Upper lobe of right lung (tissue), 1 donor: ENCODE measurements around the gene TGFBI. TPM values are rescaled to one million over a fixed set of nuclear protein-coding genes. Genes with fewer than 3 reads are reported as not detected.
A peak's percentile ranks its signal among the peaks of the same experiment; 100 is the strongest.

Experiments used
- ATAC-seq: fragments of 200-7000 bp; cut with Tn5 transposase; one replicate; pipeline ENCODE4 v1.9.1; 2020; ENCODE audit warnings: mild to moderate bottlenecking, moderate library complexity
- DNase-seq: peaks from one replicate; pipeline ENCODE4 v3.0.0-alpha.2; 2020
- H3K27ac ChIP-seq: fragments of 200-600 bp; one replicate; pipeline ENCODE4 v1.8.0; 2022
- H3K27me3 ChIP-seq: fragments of 200-600 bp; one replicate; pipeline ENCODE4 v1.8.0; 2022; ENCODE audit warnings: mild to moderate bottlenecking
- H3K36me3 ChIP-seq: fragments of 200-600 bp; one replicate; pipeline ENCODE4 v1.8.0; 2022
- H3K4me1 ChIP-seq: fragments of 200-600 bp; one replicate; pipeline ENCODE4 v1.8.0; 2022
- H3K4me3 ChIP-seq: fragments of 200-600 bp; one replicate; pipeline ENCODE4 v1.8.0; 2022; ENCODE audit warnings: mild to moderate bottlenecking
- H3K9me3 ChIP-seq: fragments of 200-600 bp; one replicate; pipeline ENCODE4 v1.8.0; 2022
- intact Hi-C: fragments of 100-400 bp; cut with DNase I; formaldehyde crosslinking; loops from one replicate; pipeline ENCODE4 v1.11.0; 2022
- total RNA-seq: library from RNA; stranded (reverse); fragmentation: NEBNext Ultra II Directional; extraction: Animal tissue kit (Norgen Biotek cat#: 25700); gene quantifications from one replicate; pipeline ENCODE4 v1.2.1, GENCODE V29; 2021
- TF ChIP-seq, protein P1 (sequence below): fragments of 200-600 bp; IDR thresholded peaks from one replicate; pipeline ENCODE4 v1.8.0; 2022; ENCODE audit warnings: antibody characterized with exemption
- donor health status: DM: no; HTN: yes; CAD: no; lungs with severe emphysema.

The TGFBI gene
- total RNA-seq, 1 donor from 2014 or later: 96.7 TPM

DNA sequence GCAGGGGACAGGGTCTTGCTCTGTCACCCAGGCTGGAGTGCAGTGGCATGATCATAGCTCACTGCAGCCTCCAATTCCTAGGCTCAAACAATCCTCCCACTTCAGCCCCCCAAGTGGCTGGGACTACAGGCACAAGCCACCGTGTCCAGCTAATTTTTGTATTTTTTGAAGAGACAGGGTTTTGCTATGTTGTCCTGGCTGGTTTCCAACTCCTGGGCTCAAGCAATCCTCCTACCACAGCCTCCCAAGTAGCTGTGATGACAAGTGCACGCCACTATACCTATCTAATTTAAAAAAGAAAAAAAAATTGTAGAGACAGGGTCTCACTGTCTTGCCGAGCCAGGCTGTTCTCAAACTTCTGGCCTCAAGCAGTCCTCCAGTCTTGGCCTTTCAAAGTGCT is 42.4 kb upstream of the TGFBI start:
- H3K27me3 ChIP-seq: no peaks in the 10 kb centered on the region
- H3K4me1 ChIP-seq: no peaks in the 10 kb centered on the region
- intact Hi-C loops: no loop called here
- ATAC-seq: no peak
- no peak for DNase-seq
- no peaks in the 10 kb centered on the region for H3K36me3 ChIP-seq
- no peak overlapping the region for H3K27ac ChIP-seq
- TF ChIP-seq, protein P1, sequence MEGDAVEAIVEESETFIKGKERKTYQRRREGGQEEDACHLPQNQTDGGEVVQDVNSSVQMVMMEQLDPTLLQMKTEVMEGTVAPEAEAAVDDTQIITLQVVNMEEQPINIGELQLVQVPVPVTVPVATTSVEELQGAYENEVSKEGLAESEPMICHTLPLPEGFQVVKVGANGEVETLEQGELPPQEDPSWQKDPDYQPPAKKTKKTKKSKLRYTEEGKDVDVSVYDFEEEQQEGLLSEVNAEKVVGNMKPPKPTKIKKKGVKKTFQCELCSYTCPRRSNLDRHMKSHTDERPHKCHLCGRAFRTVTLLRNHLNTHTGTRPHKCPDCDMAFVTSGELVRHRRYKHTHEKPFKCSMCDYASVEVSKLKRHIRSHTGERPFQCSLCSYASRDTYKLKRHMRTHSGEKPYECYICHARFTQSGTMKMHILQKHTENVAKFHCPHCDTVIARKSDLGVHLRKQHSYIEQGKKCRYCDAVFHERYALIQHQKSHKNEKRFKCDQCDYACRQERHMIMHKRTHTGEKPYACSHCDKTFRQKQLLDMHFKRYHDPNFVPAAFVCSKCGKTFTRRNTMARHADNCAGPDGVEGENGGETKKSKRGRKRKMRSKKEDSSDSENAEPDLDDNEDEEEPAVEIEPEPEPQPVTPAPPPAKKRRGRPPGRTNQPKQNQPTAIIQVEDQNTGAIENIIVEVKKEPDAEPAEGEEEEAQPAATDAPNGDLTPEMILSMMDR: no peak
- H3K9me3 ChIP-seq: no peaks in the 10 kb centered on the region
- H3K4me3 ChIP-seq: no peak overlapping the region

DNA sequence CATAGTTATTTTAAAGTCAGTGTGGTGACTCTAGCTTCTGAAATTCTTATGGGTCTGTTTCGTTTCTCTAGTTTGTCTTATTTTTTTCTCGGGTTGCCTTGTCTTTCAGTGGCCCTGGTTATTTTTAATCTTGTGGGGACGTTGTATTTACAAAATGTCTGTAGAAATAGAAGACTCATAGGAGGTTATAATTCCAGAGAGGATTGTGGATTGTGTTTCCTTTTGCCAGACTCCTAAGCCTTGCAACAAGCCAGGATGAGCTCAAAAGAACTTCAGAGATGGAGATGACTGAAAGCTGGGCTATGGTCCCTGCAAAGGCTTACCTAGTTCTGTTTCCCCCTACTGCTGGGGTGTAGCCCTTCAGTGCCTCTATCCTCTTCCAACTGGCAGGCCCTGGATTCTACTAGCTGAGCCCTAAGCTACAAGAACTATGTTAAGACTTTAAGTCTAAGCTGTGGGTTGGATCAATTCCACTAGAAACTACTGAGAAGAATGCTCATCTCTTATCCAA is 41.8 kb upstream of the TGFBI start:
- no peaks in the 10 kb centered on the region for H3K36me3 ChIP-seq
- ATAC-seq (no peak), DNase-seq (no peak)
- intact Hi-C loops: no loop called here
- no peak overlapping the region for H3K4me3 ChIP-seq
- TF ChIP-seq, protein P1: no peak
- no peaks in the 10 kb centered on the region for H3K9me3 ChIP-seq
- H3K27ac ChIP-seq: no peak overlapping the region
- H3K27me3 ChIP-seq: no peaks in the 10 kb centered on the region
- H3K4me1 ChIP-seq: no peaks in the 10 kb centered on the region

DNA sequence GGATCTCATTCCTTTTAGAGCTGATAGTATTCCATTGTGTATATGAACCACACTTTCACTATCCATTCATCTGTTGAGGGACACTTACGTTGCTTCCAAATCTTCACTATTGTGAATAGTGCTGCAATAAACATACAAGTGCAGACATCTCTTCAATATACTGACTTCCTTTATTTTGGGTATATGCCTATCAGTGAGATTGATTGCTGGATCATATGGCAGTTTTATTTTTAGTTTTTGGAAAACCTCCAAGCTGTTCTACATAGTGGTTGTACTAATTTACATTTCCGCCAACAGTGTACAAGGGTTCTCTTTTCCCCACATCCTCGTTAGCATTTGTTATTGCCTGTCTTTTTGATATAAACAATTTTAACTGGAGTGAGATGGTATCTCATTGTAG is 40.2 kb upstream of the TGFBI start:
- H3K9me3 ChIP-seq: no peaks in the 10 kb centered on the region
- no peak overlapping the region for H3K27ac ChIP-seq
- ATAC-seq (no peak), DNase-seq (no peak)
- no peaks in the 10 kb centered on the region for H3K27me3 ChIP-seq
- no peak overlapping the region for H3K4me3 ChIP-seq
- no peaks in the 10 kb centered on the region for H3K36me3 ChIP-seq
- intact Hi-C loops: no loop called here
- no peaks in the 10 kb centered on the region for H3K4me1 ChIP-seq
- TF ChIP-seq, protein P1: no peak

DNA sequence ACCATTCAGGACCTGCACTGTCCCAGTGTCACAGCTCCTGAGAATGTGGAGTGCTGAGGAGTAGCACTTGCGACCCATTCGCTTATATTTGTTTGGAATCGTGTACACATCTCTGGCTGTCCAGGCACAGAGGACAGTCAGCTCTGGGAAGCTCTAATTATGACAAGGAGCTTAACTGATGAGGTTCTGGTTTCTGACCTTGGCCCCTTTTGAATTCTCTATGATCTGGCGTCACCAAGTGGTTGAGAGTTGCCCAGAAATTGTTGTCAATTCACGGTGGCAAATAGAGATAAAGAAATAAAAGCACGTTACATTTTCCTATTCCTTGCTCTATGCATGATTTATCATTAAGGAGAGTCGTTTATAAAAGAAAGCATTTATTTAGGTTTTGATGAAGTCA is 39.1 kb upstream of the TGFBI start:
- TF ChIP-seq, protein P1: no peak
- ATAC-seq: no peak
- Histone ChIP-seq H3K27me3 (no peaks in the 10 kb centered on the region), H3K9me3 (no peaks in the 10 kb centered on the region), H3K27ac (no peak overlapping the region), H3K36me3 (no peaks in the 10 kb centered on the region), H3K4me1 (no peaks in the 10 kb centered on the region), H3K4me3 (no peak overlapping the region)
- no peak for DNase-seq
- intact Hi-C loops: no loop called here

DNA sequence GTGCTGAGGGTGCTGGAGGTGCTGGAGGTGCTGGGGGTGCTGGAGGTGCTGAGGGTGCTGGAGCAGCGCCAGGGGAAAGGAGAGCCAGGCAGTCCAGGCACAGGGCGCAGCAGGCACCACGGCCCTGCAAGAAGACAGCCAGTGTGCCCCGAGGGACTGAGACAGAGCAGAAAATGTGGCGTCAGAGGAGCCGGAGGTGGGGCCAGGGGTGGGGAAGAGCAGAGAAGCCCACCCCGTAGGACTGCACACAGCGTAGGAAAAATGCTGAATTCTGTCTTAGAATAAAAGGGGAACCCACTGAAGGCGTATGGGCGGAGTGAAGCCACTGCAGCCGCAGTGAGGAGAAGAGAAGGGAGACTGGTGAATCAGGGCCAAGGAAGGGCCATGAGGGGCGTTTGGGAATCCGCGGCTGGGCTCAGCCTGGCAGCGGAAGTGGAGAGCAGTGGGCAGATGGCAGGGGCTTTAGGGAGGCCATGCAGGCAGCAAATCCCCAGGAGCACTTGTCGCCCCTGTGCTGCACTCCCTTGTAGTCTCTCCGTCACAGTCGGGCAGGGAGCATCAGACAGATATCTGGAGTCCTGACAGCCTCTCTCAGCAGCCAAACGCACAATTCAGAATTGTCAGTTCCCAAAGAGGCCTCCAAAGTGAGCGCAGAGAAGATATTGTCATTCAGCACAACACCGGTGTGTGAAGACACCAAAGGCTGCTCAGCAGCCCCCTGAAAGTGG is 38.1 kb upstream of the TGFBI start:
- H3K36me3 ChIP-seq: no peaks in the 10 kb centered on the region
- H3K27me3 ChIP-seq: no peaks in the 10 kb centered on the region
- H3K4me1 ChIP-seq: no peaks in the 10 kb centered on the region
- ATAC-seq (peak; percentile 68), DNase-seq (no peak)
- intact Hi-C loops: no loop called here
- H3K4me3 ChIP-seq: no peak overlapping the region
- H3K9me3 ChIP-seq: no peaks in the 10 kb centered on the region
- TF ChIP-seq, protein P1: no peak
- no peak overlapping the region for H3K27ac ChIP-seq
